SK-N-SH (cell line): ENCODE measurements around the gene PZP. TPM values are rescaled to one million over a fixed set of nuclear protein-coding genes. Genes with fewer than 3 reads are reported as not detected.

Experiments used
- CTCF ChIA-PET: fragments of 300-600, 350-600 bp; formaldehyde crosslinking; extraction: SDS; loops from one replicate; lab custom pipeline; 2021; lab: Yijun Ruan, JAX
- POLR2A ChIA-PET: fragments of 350-600 bp; sonication (Branson Sonifier 250); formaldehyde crosslinking; extraction: SDS; loops from one replicate; lab custom pipeline; 2020; ENCODE audit warnings: antibody characterized with exemption, inconsistent platforms; lab: Yijun Ruan, JAX
- DNase-seq: peaks from one replicate; pipeline ENCODE4 v3.0.0; 2012
- H2AFZ ChIP-seq: fragments of 200-600 bp; sonication (generic); 2 replicates; pipeline ENCODE4 v1.8.1; 2016; ENCODE audit warnings: antibody characterized with exemption, mild to moderate bottlenecking, low read depth
- H3F3A ChIP-seq: fragments of 200-600 bp; sonication (generic); replicated peaks from 2 replicates; pipeline ENCODE3; 2016; ENCODE audit warnings: antibody characterized with exemption, mild to moderate bottlenecking; ENCODE audit not compliant: insufficient read depth
- H3K27ac ChIP-seq, 2 experiments: fragments of 200-500 bp in 1 of 2; fragments of 200-600 bp in 1 of 2; sonication (Bioruptor generic) in 1 of 2; sonication (generic), shearing (Covaris generic) in 1 of 2; 2 replicates each; pipeline versions ENCODE4 v1.5.1 to v1.6.1; 2014 to 2016; ENCODE audit warnings: low read depth in 2 of 2, inconsistent platforms in 1 of 2, low read length in 1 of 2, mild to moderate bottlenecking in 1 of 2, mixed read lengths in 1 of 2
- H3K27me3 ChIP-seq: fragments of 200-600 bp; sonication (generic), shearing (Covaris generic); 2 replicates; pipeline ENCODE4 v1.6.1; 2016; ENCODE audit warnings: mixed run types; ENCODE audit not compliant: insufficient read depth
- H3K36me3 ChIP-seq, 2 experiments: fragments of 200-500 bp in 1 of 2; fragments of 200-600 bp in 1 of 2; sonication (Bioruptor generic) in 1 of 2; sonication (generic) in 1 of 2; replicated peaks in 1 of 2; 2 replicates each; pipeline versions ENCODE3 to v1.5.1; 2014 to 2016; ENCODE audit warnings: low read length in 1 of 2, mild to moderate bottlenecking in 1 of 2; ENCODE audit not compliant: insufficient read depth in 2 of 2, control insufficient read depth in 1 of 2
- H3K4me1 ChIP-seq, 2 experiments: fragments of 200-500 bp in 1 of 2; fragments of 200-600 bp in 1 of 2; sonication (Bioruptor generic) in 1 of 2; sonication (generic), shearing (Covaris generic) in 1 of 2; 2 replicates each; pipeline versions ENCODE4 v1.5.1 to v1.6.1; 2014 to 2016; ENCODE audit warnings: low read depth in 1 of 2, low read length in 1 of 2, mixed run types in 1 of 2; ENCODE audit not compliant: insufficient read depth in 2 of 2, control insufficient read depth in 1 of 2
- H3K4me2 ChIP-seq: fragments of 200-600 bp; sonication (generic), shearing (Covaris generic); 2 replicates; pipeline ENCODE4 v1.6.1; 2017; ENCODE audit warnings: mixed run types
- H3K4me3 ChIP-seq, 2 experiments: fragments of 200-500 bp in 1 of 2; fragments of 200-600 bp in 1 of 2; sonication (Bioruptor generic) in 1 of 2; sonication (generic), shearing (Covaris generic) in 1 of 2; 2 replicates each; pipeline versions ENCODE4 v1.5.1 to v1.8.1; 2014 to 2016; ENCODE audit warnings: low read depth in 2 of 2, inconsistent platforms in 1 of 2, low read length in 1 of 2, mild to moderate bottlenecking in 1 of 2, mixed read lengths in 1 of 2, moderate library complexity in 1 of 2
- H3K79me2 ChIP-seq: fragments of 200-600 bp; sonication (generic); 2 replicates; pipeline ENCODE4 v1.8.1; 2017; ENCODE audit warnings: mild to moderate bottlenecking; ENCODE audit not compliant: insufficient read depth
- H3K9ac ChIP-seq: fragments of 200-600 bp; sonication (generic); 2 replicates; pipeline ENCODE4 v1.6.1; 2017; ENCODE audit warnings: mixed run types
- H3K9me2 ChIP-seq: fragments of 200-600 bp; sonication (generic); 2 replicates; pipeline ENCODE4 v1.6.1; 2017; ENCODE audit warnings: mixed run types
- H3K9me3 ChIP-seq: fragments of 200-600 bp; sonication (generic); 2 replicates; pipeline ENCODE4 v1.6.1; 2017; ENCODE audit warnings: mixed run types, mild to moderate bottlenecking, moderate library complexity
- H4K20me1 ChIP-seq: fragments of 200-600 bp; sonication (generic); 2 replicates; pipeline ENCODE4 v1.6.1; 2017; ENCODE audit warnings: mild to moderate bottlenecking, mixed run types; ENCODE audit not compliant: insufficient read depth
- EP300 ChIP-seq, 2 experiments: IDR thresholded peaks; 2 replicates each; pipeline versions ENCODE4 v1.4.0 to v1.6.1; 2012; ENCODE audit warnings: borderline replicate concordance in 1 of 2, low read depth in 1 of 2, low read length in 1 of 2
- JUND ChIP-seq: IDR thresholded peaks from 2 replicates; pipeline ENCODE4 v1.4.0; 2012
- MAX ChIP-seq: IDR thresholded peaks from 2 replicates; pipeline ENCODE4 v1.4.0; 2012; ENCODE audit warnings: low read depth
- MEF2A ChIP-seq: IDR thresholded peaks from 2 replicates; pipeline ENCODE4 v1.4.0; 2012; ENCODE audit warnings: low read depth, borderline replicate concordance
- POLR2AphosphoS5 ChIP-seq: IDR thresholded peaks from 2 replicates; pipeline ENCODE4 v1.6.1; 2012; ENCODE audit warnings: low read depth, low read length
- RAD21 ChIP-seq: IDR thresholded peaks from 2 replicates; pipeline ENCODE4 v1.6.1; 2012; ENCODE audit warnings: mild to moderate bottlenecking, low read length
- RCOR1 ChIP-seq: fragments of 150-350 bp; IDR thresholded peaks from 2 replicates; pipeline ENCODE4 v1.6.1; 2017; ENCODE audit warnings: antibody characterized with exemption, low read length
- RFX5 ChIP-seq: IDR thresholded peaks from 2 replicates; pipeline ENCODE4 v1.6.1; 2012; ENCODE audit warnings: mild to moderate bottlenecking, improper control_type of control experiment, low read length
- TAF1 ChIP-seq: IDR thresholded peaks from 2 replicates; pipeline ENCODE4 v1.6.1; 2012; ENCODE audit warnings: low read depth, mild to moderate bottlenecking, low read length, moderate library complexity, borderline replicate concordance
- TCF12 ChIP-seq: IDR thresholded peaks from 2 replicates; pipeline ENCODE4 v1.4.0; 2012
- USF2 ChIP-seq: fragments of 150-350 bp; IDR thresholded peaks from 2 replicates; pipeline ENCODE4 v1.6.1; 2017; ENCODE audit warnings: antibody characterized with exemption, low read length, low read depth, borderline replicate concordance
- WGBS: methylation state at CpG from one replicate; pipeline ENCODE4 v1.1.6; 2017; ENCODE audit warnings: low lambda C conversion rate; 5-methylcytosine and 5-hydroxymethylcytosine counted together
- polyA plus RNA-seq, 3 experiments: library from polyadenylated mRNA; depleted of rRNA; stranded (reverse); fragments of >200 nt; gene quantifications; 2 replicates each; pipeline ENCODE4 v1.2.3, GENCODE V29; 2012
- TF ChIP-seq, protein P1 (sequence below): fragments of 150-350 bp; IDR thresholded peaks from 2 replicates; pipeline ENCODE4 v1.6.1; 2016; ENCODE audit warnings: mild to moderate bottlenecking, low read depth, low read length
- TF ChIP-seq, protein P2 (sequence below): IDR thresholded peaks from 2 replicates; pipeline ENCODE4 v1.4.0; 2012; ENCODE audit warnings: low read depth, borderline replicate concordance

PZP gene
- polyA plus RNA-seq, 1 of the 3 experiments (the other 2 are of a cell fraction) = not detected

- no peak overlapping the region for H3K9ac ChIP-seq
- no peaks in the 10 kb centered on the region for H3F3A ChIP-seq
- H3K36me3 ChIP-seq = no peaks in the 10 kb centered on the region
- no peak overlapping the region for H3K4me3 ChIP-seq
- H3K9me3 ChIP-seq = no peaks in the 10 kb centered on the region
- no peak overlapping the region for H3K4me2 ChIP-seq
- no peaks in the 10 kb centered on the region for H3K79me2 ChIP-seq
- ChIA-PET POLR2A (no interaction called here), CTCF (no interaction called here)
- no peaks in the 10 kb centered on the region for H3K27me3 ChIP-seq
- no peaks in the 10 kb centered on the region for H3K4me1 ChIP-seq
- no peak overlapping the region for H2AFZ ChIP-seq
- no peaks in the 10 kb centered on the region for H3K9me2 ChIP-seq
- no peak for DNase-seq
- no peaks in the 10 kb centered on the region for H4K20me1 ChIP-seq
- TF ChIP-seq MAX (no peak), USF2 (no peak), MEF2A (no peak), POLR2AphosphoS5 (no peak), EP300 (IDR thresholded peaks at IDR 0.05; ENCODE audit: borderline replicate concordance in 1 of 2, low read depth in 1 of 2, low read length in 1 of 2) (no peak), TCF12 (no peak), RAD21 (no peak), TAF1 (no peak)
- TF ChIP-seq, protein P1, sequence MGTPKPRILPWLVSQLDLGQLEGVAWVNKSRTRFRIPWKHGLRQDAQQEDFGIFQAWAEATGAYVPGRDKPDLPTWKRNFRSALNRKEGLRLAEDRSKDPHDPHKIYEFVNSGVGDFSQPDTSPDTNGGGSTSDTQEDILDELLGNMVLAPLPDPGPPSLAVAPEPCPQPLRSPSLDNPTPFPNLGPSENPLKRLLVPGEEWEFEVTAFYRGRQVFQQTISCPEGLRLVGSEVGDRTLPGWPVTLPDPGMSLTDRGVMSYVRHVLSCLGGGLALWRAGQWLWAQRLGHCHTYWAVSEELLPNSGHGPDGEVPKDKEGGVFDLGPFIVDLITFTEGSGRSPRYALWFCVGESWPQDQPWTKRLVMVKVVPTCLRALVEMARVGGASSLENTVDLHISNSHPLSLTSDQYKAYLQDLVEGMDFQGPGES = no peak
- H3K27ac ChIP-seq = no peak overlapping the region
- no CpG with 5 or more reads among the region's 3 CpGs for WGBS
These were observed 23.9 kb downstream of the PZP start for GRCh38 chr12:9184276-9184675.

- WGBS = 10% methylated on average over 2 of the region's 4 CpGs
- CTCF ChIA-PET = interaction anchor here (0.6 kb wide), 2 partner anchors 10 to 1384 kb away, joined by 3 to 4 read pairs; no protein-coding TSS in a partner anchor
- no peak for TF ChIP-seq JUND
- TF ChIP-seq, protein P2, sequence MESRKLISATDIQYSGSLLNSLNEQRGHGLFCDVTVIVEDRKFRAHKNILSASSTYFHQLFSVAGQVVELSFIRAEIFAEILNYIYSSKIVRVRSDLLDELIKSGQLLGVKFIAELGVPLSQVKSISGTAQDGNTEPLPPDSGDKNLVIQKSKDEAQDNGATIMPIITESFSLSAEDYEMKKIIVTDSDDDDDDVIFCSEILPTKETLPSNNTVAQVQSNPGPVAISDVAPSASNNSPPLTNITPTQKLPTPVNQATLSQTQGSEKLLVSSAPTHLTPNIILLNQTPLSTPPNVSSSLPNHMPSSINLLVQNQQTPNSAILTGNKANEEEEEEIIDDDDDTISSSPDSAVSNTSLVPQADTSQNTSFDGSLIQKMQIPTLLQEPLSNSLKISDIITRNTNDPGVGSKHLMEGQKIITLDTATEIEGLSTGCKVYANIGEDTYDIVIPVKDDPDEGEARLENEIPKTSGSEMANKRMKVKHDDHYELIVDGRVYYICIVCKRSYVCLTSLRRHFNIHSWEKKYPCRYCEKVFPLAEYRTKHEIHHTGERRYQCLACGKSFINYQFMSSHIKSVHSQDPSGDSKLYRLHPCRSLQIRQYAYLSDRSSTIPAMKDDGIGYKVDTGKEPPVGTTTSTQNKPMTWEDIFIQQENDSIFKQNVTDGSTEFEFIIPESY = no peak
- TF ChIP-seq RFX5 = no peak
- no peak for TF ChIP-seq RCOR1
These were observed 27.4 kb downstream of the PZP start for GRCh38 chr12:9180810-9181209.

More at GRCh38 chr12:9180810-9181209, 27.4 kb downstream of the PZP start:
- no peaks in the 10 kb centered on the region for H3K9me2 ChIP-seq
- H3K36me3 ChIP-seq = no peaks in the 10 kb centered on the region
- DNase-seq = no peak
- H3K9me3 ChIP-seq = no peaks in the 10 kb centered on the region
- no peak overlapping the region for H3K4me3 ChIP-seq
- no peak overlapping the region for H3K9ac ChIP-seq
- H3K79me2 ChIP-seq = no peaks in the 10 kb centered on the region
- POLR2A ChIA-PET = no interaction called here
- H3K27me3 ChIP-seq = no peaks in the 10 kb centered on the region
- H3K27ac ChIP-seq = no peak overlapping the region
- H3K4me2 ChIP-seq = no peak overlapping the region
- no peaks in the 10 kb centered on the region for H3K4me1 ChIP-seq
- no peaks in the 10 kb centered on the region for H3F3A ChIP-seq
- no peak overlapping the region for H2AFZ ChIP-seq
- no peaks in the 10 kb centered on the region for H4K20me1 ChIP-seq
